Retinal pigment epithelial cell (primary cell): ENCODE data around the gene ADAM19.
A peak's percentile ranks its signal among the peaks of the same experiment; 100 is the strongest.
"Not testable (repeated sequence)": the region's sequence is repeated elsewhere in the genome, so short reads cannot be mapped to it uniquely, and the experiment has no call there.

Source experiments
- DNase-seq: peaks from one replicate; pipeline ENCODE4 v3.0.0-alpha.2; 2010; ENCODE audit warnings: low read depth
- H3K4me3 ChIP-seq: 2 replicates; pipeline ENCODE4 v1.5.1; 2011; ENCODE audit warnings: mild to moderate bottlenecking, low read length, control low read depth, moderate library complexity
- TF ChIP-seq, protein P1 (sequence below): conservative IDR thresholded peaks from 2 replicates; pipeline ENCODE4 v1.5.1; 2011; ENCODE audit warnings: low read depth, low read length, control low read depth, inconsistent platforms

Gene ADAM19

DNA sequence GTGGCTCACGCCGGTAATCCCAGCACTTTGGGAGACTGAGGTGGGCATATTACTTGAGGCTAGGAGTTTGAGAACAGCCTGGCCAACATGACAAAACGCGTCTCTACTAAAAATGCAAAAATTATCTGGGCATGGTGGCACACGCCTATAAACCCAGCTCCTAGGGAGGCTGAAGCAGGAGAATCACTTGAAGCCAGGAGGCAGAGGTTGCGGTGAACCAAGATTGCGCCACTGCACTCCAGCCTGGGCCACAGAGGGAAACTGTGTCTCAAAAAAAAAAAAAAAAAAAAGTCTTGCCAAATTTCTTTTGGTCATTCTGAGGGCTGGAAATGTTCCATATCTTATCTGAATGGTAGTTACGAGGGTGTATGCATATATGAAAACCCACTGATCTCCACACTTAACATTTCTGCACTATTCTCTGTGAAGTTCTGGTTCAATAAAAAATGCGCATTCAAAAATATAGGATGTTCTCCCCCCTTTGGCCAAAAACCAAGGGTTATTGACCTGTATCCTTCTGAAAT, 129.1 kb downstream of the ADAM19 start:
- H3K4me3 ChIP-seq: no peak overlapping the region
- TF ChIP-seq, protein P1, sequence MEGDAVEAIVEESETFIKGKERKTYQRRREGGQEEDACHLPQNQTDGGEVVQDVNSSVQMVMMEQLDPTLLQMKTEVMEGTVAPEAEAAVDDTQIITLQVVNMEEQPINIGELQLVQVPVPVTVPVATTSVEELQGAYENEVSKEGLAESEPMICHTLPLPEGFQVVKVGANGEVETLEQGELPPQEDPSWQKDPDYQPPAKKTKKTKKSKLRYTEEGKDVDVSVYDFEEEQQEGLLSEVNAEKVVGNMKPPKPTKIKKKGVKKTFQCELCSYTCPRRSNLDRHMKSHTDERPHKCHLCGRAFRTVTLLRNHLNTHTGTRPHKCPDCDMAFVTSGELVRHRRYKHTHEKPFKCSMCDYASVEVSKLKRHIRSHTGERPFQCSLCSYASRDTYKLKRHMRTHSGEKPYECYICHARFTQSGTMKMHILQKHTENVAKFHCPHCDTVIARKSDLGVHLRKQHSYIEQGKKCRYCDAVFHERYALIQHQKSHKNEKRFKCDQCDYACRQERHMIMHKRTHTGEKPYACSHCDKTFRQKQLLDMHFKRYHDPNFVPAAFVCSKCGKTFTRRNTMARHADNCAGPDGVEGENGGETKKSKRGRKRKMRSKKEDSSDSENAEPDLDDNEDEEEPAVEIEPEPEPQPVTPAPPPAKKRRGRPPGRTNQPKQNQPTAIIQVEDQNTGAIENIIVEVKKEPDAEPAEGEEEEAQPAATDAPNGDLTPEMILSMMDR: no peak
- no peak for DNase-seq

DNA sequence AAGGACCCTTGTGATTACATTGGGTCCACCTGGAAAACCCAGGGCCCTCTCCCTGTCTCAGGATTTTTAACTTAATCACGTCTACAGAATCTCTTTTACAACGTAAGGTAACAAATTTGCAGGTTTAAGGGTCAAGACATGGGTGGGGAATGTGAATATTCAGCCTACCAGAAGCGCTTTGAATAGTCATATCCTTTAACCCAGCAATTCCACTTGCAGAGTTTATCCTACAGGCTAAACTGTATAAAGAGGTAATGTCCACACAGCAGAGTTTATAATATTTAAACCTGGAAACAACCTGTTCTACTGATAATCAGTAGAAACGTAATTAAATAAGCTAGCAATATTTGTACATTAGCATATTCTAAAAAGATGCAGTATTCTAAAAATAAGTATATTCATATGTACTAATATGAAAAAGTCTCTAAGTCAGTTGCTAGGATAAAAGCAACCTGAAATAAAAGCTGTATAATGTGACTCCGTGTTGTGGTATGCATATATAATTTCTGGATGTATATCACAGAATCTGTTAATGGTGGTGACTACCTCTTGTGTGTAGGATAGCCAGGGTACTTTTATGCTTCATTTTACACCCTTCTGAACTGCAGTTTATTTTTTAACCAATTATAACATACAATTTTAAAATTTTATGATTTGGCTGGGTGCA, 129.7 kb downstream of the ADAM19 start:
- no peak for DNase-seq
- TF ChIP-seq, protein P1: no peak
- no peak overlapping the region for H3K4me3 ChIP-seq

DNA sequence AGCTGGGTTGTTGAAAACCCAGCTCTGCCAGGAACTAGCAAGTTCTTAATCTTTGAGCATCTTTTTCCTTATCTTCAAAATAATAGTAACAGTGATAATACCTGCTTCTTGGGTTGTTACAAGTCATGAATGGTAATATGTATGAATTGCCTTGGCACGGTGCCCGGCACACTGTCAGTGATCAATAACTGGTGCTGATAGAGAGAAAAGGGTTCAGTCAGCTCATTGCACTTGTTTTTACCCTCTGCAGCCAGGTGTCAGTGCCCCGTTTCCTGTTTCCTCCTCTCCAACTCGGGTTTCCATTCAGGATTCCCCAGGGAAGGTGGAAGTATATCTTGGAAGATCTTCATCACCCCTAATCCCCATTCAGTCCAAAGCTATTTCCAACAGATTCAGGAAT, 131.4 kb downstream of the ADAM19 start:
- TF ChIP-seq, protein P1: no peak
- DNase-seq: no peak
- H3K4me3 ChIP-seq: no peak overlapping the region

DNA sequence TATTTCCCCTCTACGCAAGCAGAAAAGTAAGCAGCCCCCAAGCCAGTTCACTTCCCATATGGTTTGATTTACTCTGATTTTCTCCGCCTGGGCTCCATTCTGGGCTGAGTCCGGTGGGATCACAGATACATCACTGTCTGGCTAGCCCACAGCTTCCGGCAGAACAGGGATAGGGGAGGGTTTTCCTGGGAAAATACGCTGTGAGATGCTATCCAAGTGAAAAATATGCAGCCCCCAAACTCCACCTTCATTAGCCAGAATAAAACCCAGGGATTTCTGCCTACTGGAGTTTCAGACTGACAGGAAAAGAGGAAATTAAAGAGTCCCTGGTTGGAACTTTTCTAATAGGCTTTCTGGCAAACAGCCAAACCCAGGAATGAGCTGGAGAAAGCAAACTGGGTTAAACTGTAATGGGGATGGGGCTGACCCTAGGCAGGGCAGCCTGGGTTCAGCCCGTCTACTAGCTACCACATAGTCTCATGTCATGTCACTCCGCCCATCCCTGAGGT, 132.5 kb downstream of the ADAM19 start:
- DNase-seq: no peak
- TF ChIP-seq, protein P1: no peak
- no peak overlapping the region for H3K4me3 ChIP-seq

DNA sequence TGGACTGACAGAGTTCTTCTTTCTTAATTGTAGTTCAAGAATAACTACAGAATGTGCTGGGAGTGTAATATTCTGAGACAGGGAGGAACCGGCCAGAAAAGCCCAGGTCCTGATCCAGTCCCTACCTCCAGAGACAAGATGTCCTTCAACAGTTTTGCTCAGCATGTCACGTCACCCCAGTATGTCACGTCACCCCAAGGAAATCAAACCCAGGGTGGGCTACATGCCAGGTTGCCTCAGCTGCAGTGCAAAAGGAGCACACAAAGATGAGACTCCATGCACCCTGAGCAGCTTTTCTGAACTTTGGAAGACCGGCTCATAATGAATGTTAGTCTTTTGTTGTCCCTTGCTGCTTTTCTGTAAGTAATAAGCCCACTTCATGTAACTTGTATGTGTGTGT, 141.5 kb downstream of the ADAM19 start:
- H3K4me3 ChIP-seq: no peak overlapping the region
- no peak for DNase-seq
- TF ChIP-seq, protein P1: no peak

DNA sequence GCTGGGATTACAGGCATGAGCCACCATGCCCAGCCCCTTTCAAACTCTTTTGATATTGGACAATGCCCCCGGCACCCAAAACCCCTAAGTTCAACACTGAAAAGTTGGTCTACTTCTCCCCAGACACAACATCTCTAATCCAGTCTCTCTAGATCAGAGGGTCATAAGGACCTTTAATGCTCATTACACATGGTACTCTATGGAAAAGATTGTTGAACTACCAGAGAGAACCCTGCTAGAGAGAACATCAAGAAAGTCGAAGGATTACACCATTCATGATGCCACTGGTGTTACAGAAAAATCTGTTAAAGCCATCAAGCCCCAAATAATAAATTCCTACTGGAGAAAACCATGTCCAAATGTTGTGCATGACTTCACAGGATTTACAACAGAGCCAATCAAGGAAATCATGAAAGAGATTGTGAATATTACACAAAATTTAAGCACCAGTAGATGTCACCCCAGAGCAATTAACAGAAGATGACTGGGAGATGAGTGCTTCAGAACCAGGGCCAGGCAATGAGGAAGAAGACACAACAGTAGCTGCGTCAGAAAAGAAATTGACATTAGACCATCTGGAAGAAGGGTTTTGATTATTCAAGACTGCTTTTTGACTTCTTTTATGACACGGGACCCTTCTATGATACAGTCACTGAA, 143.9 kb downstream of the ADAM19 start:
- no peak for DNase-seq
- TF ChIP-seq, protein P1: peak; percentile 52
- no peak overlapping the region for H3K4me3 ChIP-seq

DNA sequence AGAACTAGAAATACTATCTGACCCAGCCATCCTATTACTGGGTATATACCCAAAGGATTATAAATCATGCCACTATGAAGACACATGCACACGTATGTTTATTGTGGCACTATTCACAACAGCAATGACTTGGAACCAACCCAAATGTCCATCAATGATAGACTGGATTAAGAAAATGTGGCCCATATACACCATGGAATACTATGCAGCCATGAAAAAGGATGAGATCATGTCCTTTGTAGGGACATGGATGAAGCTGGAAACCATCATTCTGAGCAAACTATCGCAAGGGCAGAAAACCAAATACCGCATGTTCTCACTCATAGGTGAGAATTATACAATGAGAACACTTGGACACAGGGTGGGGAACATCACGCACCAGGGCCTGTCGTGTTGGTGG, 145.7 kb downstream of the ADAM19 start:
- not testable (repeated sequence) for DNase-seq, H3K4me3 ChIP-seq
